ENCODE results near the gene SATB1.
"Not testable (repeated sequence)": the region's sequence is repeated elsewhere in the genome, so short reads cannot be mapped to it uniquely, and the experiment has no call there.

SATB1 gene

DNA sequence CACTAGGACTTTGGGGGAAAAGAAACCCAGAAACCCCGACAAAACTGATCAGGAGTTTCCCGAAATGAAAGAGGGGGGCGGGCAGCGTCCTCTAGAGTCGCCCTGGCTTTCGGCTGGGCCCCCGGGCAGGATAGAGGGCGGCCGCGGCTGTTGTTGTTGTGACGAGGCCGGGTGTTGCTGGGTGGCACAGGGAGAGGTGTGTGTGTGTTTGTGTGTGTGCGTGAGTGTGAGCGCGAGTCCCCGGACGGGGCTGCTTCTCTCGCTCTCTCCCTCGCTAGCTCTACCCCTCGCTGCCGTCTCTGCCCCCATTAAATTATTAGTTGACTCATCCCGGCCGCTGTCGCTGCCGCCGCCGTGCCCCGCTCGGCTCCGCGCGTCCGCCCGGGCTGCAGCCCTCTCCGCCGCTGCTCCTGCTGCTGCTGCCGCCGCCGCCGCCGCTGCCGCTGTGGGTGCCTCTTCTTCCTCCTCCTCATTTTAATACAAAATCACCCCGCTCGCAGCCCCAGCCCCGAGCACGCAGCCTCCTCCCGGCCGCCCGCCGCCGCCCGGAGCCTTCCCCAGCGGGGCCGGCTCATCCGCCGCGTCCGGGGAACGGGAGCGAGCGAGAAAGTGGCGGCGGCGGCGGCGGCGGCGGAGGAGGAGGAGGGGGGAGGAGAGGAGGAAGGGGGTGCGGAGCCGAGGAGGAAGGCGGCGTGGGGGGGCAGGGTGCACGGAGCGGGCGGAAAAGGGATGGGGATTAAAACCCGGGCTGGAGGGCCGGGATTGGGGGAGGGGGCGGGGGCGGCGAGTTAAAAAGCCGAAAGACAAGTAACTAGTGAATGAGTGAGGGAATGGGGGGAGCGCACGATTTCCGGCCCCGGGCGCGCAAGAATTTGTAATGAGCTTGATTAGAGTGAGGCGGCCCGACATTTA is at the start of gene SATB1:
TSS of gene SATB1 (minus strand) at position 611 of the 912 bp plus-strand sequence. CDS start 4,372 bp downstream, outside the sequence.
- DNase-seq: peak; percentile 83
- Mint-ChIP-seq H3K27me3 (no peaks in the 10 kb centered on the region), H3K9me3 (no peaks in the 10 kb centered on the region), H3K4me3 (peak within 1 kb of the TSS; percentile 79), H3K4me1 (peaks cover 59% of the 10 kb centered on the region), H3K27ac (peak within 1 kb of the TSS; percentile 90), H3K36me3 (peaks cover 50% of the 10 kb centered on the region)
- CTCF ChIA-PET: interaction anchor here (1.1 kb wide), 1 partner anchor 21 kb away, joined by 3 read pairs; no protein-coding TSS in a partner anchor

DNA sequence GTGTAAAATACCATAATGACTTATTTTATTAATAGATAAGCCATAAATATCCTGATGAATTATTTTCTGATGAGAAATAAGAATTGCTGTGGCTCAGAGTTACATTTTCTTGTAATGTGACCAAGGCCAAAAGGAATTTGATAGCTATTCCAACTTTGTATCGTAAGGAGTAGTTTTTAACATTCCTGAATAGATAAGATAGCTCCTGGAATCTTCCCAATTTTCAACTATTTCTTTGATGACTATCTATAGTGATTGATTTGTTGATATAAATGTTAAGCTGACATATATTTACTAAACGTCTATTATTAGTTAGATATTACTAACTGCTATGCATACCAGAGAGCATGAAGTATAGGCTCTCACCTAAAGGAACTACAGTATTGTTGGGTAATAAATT is 49.1 kb upstream of the SATB1 start:
- no peak overlapping the region for H3K4me3 Mint-ChIP-seq
- H3K4me1 Mint-ChIP-seq: peaks cover 5% of the 10 kb centered on the region
- no peak overlapping the region for H3K27ac Mint-ChIP-seq
- no peaks in the 10 kb centered on the region for H3K27me3 Mint-ChIP-seq
- H3K9me3 Mint-ChIP-seq: no peaks in the 10 kb centered on the region
- CTCF ChIA-PET: no interaction called here
- H3K36me3 Mint-ChIP-seq: peaks cover 51% of the 10 kb centered on the region
- no peak for DNase-seq

DNA sequence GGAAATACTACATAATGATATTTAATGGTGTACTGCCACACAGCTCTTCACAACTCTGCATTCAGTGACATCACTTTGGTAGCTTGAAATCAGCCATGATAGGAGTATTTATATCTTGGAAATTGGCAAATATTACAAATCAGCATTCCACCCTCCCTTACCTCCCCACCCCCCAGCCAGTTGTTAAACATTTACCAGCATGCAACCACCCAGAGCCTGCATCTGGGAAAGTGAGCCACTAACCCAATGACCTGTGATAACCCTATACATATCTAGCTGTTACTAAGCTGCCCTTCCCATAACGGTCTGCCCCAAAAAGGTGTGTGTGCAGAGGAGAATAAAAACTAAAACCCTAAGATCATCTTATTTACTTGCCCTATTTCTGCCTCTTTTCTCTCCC is 44.6 kb upstream of the SATB1 start:
- no peak overlapping the region for H3K27ac Mint-ChIP-seq
- H3K4me1 Mint-ChIP-seq: no peaks in the 10 kb centered on the region
- no peaks in the 10 kb centered on the region for H3K27me3 Mint-ChIP-seq
- peaks cover 70% of the 10 kb centered on the region for H3K36me3 Mint-ChIP-seq
- peaks cover 2% of the 10 kb centered on the region for H3K9me3 Mint-ChIP-seq
- CTCF ChIA-PET: no interaction called here
- no peak overlapping the region for H3K4me3 Mint-ChIP-seq
- no peak for DNase-seq

DNA sequence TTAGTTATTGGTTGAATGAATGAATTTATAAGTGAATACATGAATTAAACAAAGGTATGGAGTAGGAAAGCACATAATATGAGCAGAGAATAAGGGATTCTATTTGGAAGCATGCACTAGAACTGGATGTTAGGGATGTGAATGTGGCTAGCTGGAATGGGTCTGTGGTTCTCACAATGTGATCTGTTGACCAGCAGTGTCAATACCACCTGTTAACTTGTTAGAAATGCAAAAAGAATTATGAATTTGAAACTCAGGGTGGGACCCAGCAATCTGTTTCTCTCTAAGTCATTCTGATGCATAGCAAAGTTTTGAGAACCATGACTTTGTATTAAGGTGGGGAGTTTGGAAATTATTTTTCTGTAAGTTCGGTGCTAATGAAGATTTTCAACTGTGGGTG is 41.0 kb upstream of the SATB1 start:
- peaks cover 8% of the 10 kb centered on the region for H3K9me3 Mint-ChIP-seq
- H3K36me3 Mint-ChIP-seq: peaks cover 73% of the 10 kb centered on the region
- no peak overlapping the region for H3K4me3 Mint-ChIP-seq
- no peak overlapping the region for H3K27ac Mint-ChIP-seq
- no peaks in the 10 kb centered on the region for H3K4me1 Mint-ChIP-seq
- CTCF ChIA-PET: no interaction called here
- H3K27me3 Mint-ChIP-seq: no peaks in the 10 kb centered on the region
- no peak for DNase-seq

DNA sequence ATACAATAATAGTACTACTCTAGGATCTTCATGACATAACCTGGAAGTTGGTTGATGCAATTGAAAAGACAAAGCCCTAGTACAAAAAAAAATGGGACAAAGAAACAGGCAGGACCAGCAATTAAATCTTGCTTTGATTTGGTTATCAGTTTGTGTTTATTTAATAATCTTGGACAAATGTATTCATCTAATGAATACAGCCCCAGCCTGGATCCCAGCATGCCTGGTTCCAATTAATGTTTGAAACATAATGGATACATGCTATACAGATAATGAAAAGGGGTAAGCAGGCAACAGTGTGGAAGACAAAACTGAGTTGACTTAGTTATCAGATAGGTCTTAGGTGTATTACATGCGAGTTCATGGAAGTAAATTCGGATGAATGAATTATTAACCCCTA is 29.6 kb upstream of the SATB1 start:
- H3K27ac Mint-ChIP-seq: no peak overlapping the region
- H3K36me3 Mint-ChIP-seq: peaks cover 74% of the 10 kb centered on the region
- DNase-seq: no peak
- no peak overlapping the region for H3K4me3 Mint-ChIP-seq
- no peaks in the 10 kb centered on the region for H3K27me3 Mint-ChIP-seq
- peaks cover 43% of the 10 kb centered on the region for H3K4me1 Mint-ChIP-seq
- CTCF ChIA-PET: no interaction called here
- peaks cover 26% of the 10 kb centered on the region for H3K9me3 Mint-ChIP-seq

DNA sequence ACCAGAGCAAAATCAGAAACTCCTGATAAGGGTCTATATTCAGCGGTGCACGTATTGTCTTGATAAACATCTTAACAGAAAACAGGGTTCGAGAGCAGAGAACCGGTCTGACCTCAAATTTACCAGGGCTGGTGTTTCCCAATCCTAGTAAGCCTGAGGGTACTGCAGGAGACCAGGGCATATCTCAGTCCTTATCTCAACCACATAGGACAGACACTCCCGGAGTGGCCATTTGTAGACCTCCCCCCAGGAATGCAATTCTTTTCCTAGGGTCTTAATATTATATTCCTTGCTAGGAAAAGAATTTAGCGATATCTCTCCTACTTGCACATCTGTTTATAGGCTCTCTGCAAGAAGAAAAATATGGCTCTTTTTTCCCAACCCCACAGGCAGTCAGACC is 24.5 kb upstream of the SATB1 start:
- CTCF ChIA-PET: interaction anchor here (0.7 to 2.1 kb wide), 2 partner anchors 103 to 308 kb away, joined by 3 to 4 read pairs; no protein-coding TSS in a partner anchor
- H3K27ac Mint-ChIP-seq, H3K4me3 Mint-ChIP-seq, DNase-seq, H3K27me3 Mint-ChIP-seq: not testable (repeated sequence)
- Mint-ChIP-seq H3K36me3 (peaks cover 74% of the 10 kb centered on the region), H3K4me1 (peaks cover 43% of the 10 kb centered on the region), H3K9me3 (peaks cover 29% of the 10 kb centered on the region)

DNA sequence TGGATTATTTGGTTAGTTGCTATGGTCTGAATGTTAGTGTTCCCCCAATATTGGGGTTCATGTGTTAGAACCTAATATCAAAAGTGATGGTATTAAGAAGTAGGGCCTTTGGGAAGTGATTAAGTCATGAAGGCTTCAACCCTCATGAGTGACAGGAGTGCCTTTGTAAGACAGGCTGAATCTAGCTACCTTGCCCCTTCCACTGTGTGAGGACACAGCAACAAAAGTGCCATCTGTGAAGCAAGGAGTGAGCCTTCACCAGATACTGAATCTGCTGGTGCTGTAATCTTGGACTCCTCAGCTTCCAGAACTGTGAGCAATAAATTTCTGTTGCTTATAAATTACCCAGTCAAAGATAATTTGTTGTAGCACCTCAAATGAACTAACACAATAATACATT is 22.6 kb upstream of the SATB1 start:
- Mint-ChIP-seq H3K27ac (peak overlapping the region; percentile 69), H3K4me1 (peaks cover 36% of the 10 kb centered on the region), H3K4me3 (peak overlapping the region; percentile 96), H3K36me3 (peaks cover 70% of the 10 kb centered on the region), H3K9me3 (peaks cover 22% of the 10 kb centered on the region), H3K27me3 (peaks cover 6% of the 10 kb centered on the region)
- CTCF ChIA-PET: interaction anchor here (0.7 to 1.5 kb wide), 4 partner anchors 263 to 312 kb away, joined by 3 to 4 read pairs (median 3); no protein-coding TSS in a partner anchor
- DNase-seq: no peak

DNA sequence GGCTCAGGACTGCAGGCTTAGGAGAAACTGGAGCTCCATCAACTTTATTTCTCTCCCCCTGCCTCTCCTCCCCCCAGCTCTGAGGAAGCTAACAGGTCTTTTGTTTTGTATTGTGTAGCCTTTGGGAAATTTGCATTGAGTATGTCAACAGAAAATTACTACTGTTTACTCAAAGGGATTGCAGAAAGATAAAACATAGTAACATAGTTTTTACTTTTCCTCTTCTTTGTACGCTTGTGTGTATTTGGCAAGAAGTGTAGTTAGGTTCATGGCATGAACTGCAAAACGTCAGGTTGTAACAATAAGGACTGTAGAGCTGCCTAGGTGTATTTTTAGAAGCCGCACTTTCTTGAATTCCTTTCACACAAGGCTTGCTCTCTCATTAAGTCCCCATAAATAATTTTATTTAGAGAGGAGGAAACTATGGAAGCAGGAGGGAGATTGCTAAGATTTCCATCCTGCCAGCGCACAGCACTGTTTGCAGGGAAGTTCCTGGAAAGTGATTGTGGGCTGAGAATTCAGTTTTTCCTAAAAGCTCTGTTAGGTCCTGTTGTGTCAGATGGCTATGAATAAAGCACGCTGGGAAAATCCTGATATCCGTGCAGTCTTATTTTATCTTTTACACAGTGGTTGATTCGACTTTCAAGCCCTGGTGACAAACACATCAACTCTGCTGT is 21.1 kb upstream of the SATB1 start:
- CTCF ChIA-PET: interaction anchor here (0.8 to 1.6 kb wide), 11 partner anchors 10 to 312 kb away, joined by 3 to 8 read pairs (median 3); partner anchors contain the start of gene SATB1
- H3K36me3 Mint-ChIP-seq: peaks cover 68% of the 10 kb centered on the region
- peak overlapping the region; percentile 98 for H3K27ac Mint-ChIP-seq
- peaks cover 35% of the 10 kb centered on the region for H3K4me1 Mint-ChIP-seq
- H3K9me3 Mint-ChIP-seq: peaks cover 22% of the 10 kb centered on the region
- H3K4me3 Mint-ChIP-seq: peak overlapping the region; percentile 96
- DNase-seq: no peak
- peaks cover 6% of the 10 kb centered on the region for H3K27me3 Mint-ChIP-seq

DNA sequence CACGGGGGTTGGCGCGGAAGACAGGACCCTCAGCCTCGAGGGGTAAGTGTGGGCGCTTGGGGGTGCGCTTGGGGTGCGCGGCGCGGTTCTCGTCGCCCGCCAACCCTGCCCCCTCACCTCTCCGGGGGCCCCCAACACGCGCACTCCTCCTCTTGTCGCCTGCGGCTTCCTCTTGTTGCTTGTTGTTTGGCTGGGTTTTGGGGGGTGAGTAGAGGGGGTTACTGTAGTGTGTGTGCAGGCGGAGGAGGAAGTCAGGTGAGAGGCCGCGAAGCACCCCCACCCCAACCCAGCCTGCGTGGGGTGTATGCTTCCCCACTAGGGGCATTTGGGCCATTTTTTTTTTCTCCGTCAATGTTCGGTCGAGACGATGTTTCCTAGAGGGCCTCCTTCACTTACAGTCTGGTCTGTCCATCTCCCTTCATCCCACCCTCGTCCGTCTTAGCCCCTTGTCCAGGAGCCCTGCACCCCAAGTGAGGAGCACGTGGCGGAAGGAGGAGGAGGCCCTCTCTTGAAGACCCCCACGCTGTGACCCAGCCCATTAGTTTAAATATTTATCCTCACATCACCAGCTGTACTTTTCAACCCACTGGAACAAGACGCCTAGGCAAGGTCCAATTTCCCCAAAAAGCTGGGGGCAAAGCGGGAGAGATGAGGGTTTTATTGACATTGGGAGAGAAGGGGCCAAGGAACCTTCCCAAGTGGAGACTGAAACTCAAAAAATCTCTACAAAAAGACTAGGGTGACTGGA is 20.4 kb upstream of the SATB1 start:
- H3K36me3 Mint-ChIP-seq: peaks cover 66% of the 10 kb centered on the region
- CTCF ChIA-PET: interaction anchor here (0.8 to 1.6 kb wide), 12 partner anchors 9 to 313 kb away, joined by 3 to 8 read pairs (median 3); partner anchors contain the start of gene SATB1
- H3K4me3 Mint-ChIP-seq: peak overlapping the region; percentile 96
- H3K27ac Mint-ChIP-seq: peak overlapping the region; percentile 98
- peaks cover 6% of the 10 kb centered on the region for H3K27me3 Mint-ChIP-seq
- H3K4me1 Mint-ChIP-seq: peaks cover 32% of the 10 kb centered on the region
- peak; percentile 89 for DNase-seq
- H3K9me3 Mint-ChIP-seq: peaks cover 20% of the 10 kb centered on the region

DNA sequence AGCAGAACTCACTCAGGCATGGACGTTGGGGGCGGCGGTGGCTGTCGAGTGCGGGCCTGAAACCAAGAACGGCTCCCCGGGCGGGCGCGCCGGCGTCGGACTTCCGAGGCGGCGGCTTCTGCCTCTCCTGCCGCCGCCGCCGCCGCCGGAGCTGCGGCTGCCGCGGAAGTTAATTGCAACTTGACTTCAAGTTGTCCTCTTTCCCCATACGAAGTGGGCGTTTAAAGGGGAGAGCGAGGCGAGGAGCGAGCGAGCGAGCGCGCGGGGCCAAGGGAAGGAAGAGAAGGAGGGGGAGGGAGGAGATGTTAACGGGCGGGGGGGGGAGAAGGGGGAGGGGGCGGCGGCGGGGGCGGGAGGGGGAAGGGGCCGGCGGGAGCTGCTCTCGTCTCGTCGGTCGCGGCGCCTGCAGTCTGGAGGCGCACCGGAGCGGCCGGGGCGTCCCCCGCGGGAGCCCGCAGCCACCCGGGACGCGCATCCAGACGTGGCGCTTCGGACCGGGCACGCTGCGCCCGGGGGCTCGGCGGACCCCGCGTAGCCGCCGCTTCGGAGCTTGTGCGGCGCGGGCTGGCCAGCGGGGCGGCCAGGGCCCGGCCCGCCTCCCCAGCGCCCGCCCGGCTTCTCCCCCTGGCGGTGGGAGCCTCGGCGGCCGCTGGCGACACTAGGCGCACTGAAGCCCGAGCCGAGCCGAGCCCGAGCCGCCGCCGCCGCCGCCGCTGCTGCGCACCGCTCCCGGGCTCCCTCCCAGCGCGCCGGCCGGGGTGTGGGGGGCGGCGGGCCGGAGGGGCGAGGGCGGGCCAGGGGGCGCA is 19.7 kb upstream of the SATB1 start:
- peaks cover 17% of the 10 kb centered on the region for H3K9me3 Mint-ChIP-seq
- CTCF ChIA-PET: interaction anchor here (1.6 kb wide), 1 partner anchor 14 kb away, joined by 4 read pairs; no protein-coding TSS in a partner anchor
- peak; percentile 89 for DNase-seq
- peaks cover 6% of the 10 kb centered on the region for H3K27me3 Mint-ChIP-seq
- peaks cover 63% of the 10 kb centered on the region for H3K36me3 Mint-ChIP-seq
- H3K4me3 Mint-ChIP-seq: peak overlapping the region; percentile 96
- H3K27ac Mint-ChIP-seq: peak overlapping the region; percentile 97
- H3K4me1 Mint-ChIP-seq: peaks cover 34% of the 10 kb centered on the region

DNA sequence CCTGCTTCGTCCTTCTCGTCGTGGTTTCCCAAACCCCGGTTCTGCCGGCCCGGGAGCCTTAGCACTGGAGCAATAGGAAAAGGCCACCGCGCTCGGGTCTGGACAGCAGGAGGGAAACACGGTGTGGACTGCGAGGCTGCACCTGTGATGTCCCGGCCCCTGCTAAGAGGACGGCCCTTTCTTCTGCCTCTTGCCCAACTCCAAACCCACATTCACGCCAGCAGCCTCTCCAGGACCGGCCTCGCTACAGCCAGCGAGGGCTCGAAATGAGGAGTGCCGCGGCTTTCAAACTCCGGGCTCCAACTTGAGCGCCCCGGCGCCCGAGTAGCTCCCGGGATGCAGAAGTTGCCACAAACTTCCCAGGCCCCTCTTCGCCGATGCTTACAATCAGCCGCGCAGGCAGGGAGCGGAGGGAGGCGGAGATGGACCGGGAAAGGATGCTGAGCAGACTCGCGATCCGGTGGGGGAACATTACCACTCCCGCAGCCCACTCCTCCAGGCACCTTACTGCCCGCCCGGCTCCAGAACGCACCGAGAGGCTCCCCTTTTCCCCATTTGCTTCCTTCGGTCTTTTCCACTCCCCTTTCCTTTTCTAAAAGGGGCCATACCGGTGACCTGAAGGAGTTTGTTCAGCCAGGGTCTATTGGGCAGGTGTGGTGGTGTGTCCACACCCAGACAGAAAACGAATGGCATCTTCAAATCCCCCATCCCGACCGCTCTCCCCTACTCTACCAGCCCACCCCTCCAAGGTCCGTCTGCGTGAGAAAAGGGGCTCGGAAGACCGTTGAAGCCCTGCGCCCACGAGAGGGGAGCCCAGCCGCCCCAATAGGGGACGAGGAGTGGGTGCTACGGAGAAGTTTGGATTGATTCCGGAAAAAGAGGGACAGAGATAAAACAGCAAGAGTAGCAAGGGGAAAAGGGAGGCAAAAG is 18.8 kb upstream of the SATB1 start:
- CTCF ChIA-PET: interaction anchor here (0.6 to 1.6 kb wide), 3 partner anchors 13 to 311 kb away, joined by 3 to 4 read pairs (median 4); no protein-coding TSS in a partner anchor
- peak; percentile 45 for DNase-seq
- peaks cover 56% of the 10 kb centered on the region for H3K36me3 Mint-ChIP-seq
- H3K4me3 Mint-ChIP-seq: peak overlapping the region; percentile 96
- H3K27ac Mint-ChIP-seq: peak overlapping the region; percentile 97
- H3K27me3 Mint-ChIP-seq: peaks cover 6% of the 10 kb centered on the region
- peaks cover 35% of the 10 kb centered on the region for H3K4me1 Mint-ChIP-seq
- peaks cover 8% of the 10 kb centered on the region for H3K9me3 Mint-ChIP-seq

Measured in activated naive CD4-positive, alpha-beta T cell treated with anti-CD3 and anti-CD28 coated beads, Interleukin-2, amount 10 ng/mL, durations not matched to agents 7 days and 5 days (primary cell).